WTC11 (cell line): ENCODE results near the gene ABHD12.

Experiments used
- MAX ChIP-seq: sonication (generic); formaldehyde crosslinking; IDR thresholded peaks from 2 replicates; pipeline ENCODE4 v1.8.0; 2022; ENCODE audit warnings: mild to moderate bottlenecking, missing genetic modification reagents
- SP1 ChIP-seq: sonication (generic); formaldehyde crosslinking; conservative IDR thresholded peaks from 2 replicates; pipeline ENCODE4 v1.8.1; 2022; ENCODE audit warnings: missing genetic modification reagents

- no peak for TF ChIP-seq SP1 (CRISPR knock-in tag)
- TF ChIP-seq MAX (CRISPR knock-in tag), result no peak
Measured at GRCh38 chr20:25408890-25409289, 18.3 kb upstream of the ABHD12 start.
